Activated naive CD8-positive, alpha-beta T cell treated with anti-CD3 and anti-CD28 coated beads for 36 hours (primary cell): ENCODE results near the gene GNG14. TPM values are rescaled to one million over a fixed set of nuclear protein-coding genes. Genes with fewer than 3 reads are reported as not detected.
A peak's percentile ranks its signal among the peaks of the same experiment; 100 is the strongest.
"Not testable (repeated sequence)": the region's sequence is repeated elsewhere in the genome, so short reads cannot be mapped to it uniquely, and the experiment has no call there.

Source experiments
- DNase-seq: peaks from one replicate; pipeline ENCODE4 v3.0.0; 2021
- H3K27ac Mint-ChIP-seq: one replicate; pipeline ENCODE4 v1.8.0; 2022; ENCODE audit warnings: mild to moderate bottlenecking, moderate library complexity, mixed read lengths
- H3K27me3 Mint-ChIP-seq: one replicate; pipeline ENCODE4 v1.8.0; 2022; ENCODE audit warnings: mild to moderate bottlenecking, mixed read lengths
- H3K36me3 Mint-ChIP-seq: one replicate; pipeline ENCODE4 v1.8.0; 2021; ENCODE audit warnings: mild to moderate bottlenecking, mixed read lengths
- H3K4me1 Mint-ChIP-seq: one replicate; pipeline ENCODE4 v1.8.0; 2021; ENCODE audit warnings: mixed read lengths
- H3K4me3 Mint-ChIP-seq: one replicate; pipeline ENCODE4 v1.8.0; 2022; ENCODE audit warnings: mild to moderate bottlenecking, moderate library complexity, mixed read lengths
- H3K9me3 Mint-ChIP-seq: one replicate; pipeline ENCODE4 v1.8.0; 2022; ENCODE audit warnings: mixed read lengths
- total RNA-seq, 2 experiments: library from RNA; stranded (reverse); gene quantifications; one replicate each; pipeline ENCODE4 v1.2.3, GENCODE V29; 2021

Gene GNG14
- not detected for total RNA-seq

DNA sequence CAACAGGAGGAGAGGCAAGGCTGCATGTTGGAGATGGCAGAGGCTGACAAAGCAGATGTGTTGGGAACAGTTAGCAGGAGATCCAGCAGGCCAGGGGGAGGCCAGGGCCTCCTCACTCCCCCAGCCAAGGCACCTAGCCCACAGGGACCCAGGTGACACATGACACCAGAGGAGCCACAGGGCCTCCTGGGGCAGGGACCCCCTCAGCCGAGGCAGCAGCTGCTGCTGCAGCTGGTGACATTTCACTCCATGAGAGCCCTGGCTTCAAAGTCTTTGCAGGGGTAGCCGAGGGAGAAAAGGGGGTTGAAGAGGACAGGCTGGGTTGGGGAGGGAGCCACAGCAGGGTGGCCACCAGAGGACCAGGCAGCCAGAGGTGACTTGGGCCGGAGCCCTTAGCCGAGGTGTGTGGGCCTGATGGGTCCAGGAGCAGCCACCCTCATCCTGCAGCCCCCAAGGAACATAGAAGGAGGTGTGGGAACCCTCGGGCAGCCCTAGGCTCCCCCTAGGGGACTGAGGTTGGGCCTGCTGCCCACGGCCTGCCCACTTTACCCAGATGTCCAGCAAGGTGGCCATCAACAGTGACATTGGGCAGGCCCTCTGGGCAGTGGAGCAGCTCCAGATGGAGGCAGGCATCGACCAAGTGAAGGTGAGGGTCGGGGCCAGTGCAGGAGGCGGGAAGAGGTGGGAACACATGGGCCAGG, at the start of gene GNG14:
Gene GNG14 (plus strand): TSS at position 503 of the 701 bp plus-strand sequence. CDS start 51 bp downstream, at position 554.
- Mint-ChIP-seq H3K4me1 (no peaks in the 10 kb centered on the region), H3K4me3 (no peak within 1 kb of the TSS), H3K9me3 (no peaks in the 10 kb centered on the region), H3K27me3 (no peaks in the 10 kb centered on the region), H3K36me3 (peaks cover 2% of the 10 kb centered on the region), H3K27ac (no peak within 1 kb of the TSS)
- DNase-seq = no peak

DNA sequence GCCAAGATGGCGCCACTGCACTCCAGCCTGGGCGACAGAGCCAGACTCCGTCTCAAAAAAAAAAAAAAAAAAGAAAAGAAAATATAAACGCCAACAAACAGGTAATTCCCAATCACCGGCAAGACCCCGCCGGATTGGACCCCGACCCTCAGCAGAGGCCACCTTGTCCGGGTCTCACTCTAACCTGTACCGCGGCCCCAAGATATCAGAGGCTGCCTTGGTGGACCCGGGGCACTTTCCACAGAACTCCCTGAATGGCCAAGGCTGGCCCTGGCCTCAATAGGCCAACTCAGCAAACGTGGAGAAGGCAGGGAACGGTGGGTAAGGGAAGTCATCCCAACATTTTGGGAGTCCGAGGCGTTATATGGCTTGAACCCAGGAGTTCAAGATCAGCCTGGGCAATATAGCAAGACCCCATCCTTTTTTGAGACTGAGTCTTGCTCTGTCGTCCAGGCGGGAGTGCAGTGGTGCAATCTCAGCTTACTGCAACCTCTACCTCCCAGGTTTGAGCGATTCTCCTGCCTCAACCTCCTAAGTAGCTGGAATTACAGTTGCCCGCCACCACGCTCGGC, 49.1 kb upstream of the GNG14 start:
- H3K27me3 Mint-ChIP-seq = no peaks in the 10 kb centered on the region
- H3K9me3 Mint-ChIP-seq = no peaks in the 10 kb centered on the region
- DNase-seq = no peak
- peaks cover 20% of the 10 kb centered on the region for H3K36me3 Mint-ChIP-seq
- H3K4me1 Mint-ChIP-seq = peaks cover 16% of the 10 kb centered on the region
- no peak overlapping the region for H3K4me3 Mint-ChIP-seq
- no peak overlapping the region for H3K27ac Mint-ChIP-seq

DNA sequence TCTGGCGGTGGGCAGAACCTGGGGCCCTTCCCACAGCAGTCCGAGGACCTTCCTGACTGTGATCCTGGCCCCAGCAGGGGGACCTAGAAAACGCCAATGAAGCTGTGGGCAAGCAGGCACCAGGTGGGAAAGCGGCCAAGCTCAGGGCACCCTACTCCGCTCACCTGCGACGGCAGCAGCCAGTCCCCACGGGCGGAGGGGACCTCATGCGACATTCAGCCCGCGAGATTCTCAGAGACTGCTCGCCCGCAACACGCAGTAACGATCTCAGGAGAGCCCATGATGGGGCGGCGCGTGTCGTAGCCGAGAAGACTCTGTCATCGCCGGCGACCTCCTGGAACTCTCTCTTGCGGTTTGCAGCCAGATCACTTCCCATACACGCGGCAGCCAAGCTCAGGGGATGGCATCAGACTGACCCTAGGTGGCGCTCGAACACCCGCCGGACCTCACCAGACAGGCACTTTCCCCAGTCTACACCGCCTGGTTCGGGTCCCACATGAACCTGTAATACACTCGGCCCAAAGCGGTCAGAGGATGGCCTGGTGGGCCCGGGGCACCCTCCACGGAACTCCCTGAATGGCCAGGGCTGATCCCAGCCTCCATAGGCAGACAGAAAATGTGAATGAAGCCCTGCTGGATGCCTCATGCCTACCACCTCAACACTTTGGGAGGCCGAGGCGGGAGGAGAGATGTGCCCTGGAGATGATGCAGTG, 47.7 kb upstream of the GNG14 start:
- Mint-ChIP-seq H3K36me3 (peaks cover 19% of the 10 kb centered on the region), H3K27me3 (no peaks in the 10 kb centered on the region)

DNA sequence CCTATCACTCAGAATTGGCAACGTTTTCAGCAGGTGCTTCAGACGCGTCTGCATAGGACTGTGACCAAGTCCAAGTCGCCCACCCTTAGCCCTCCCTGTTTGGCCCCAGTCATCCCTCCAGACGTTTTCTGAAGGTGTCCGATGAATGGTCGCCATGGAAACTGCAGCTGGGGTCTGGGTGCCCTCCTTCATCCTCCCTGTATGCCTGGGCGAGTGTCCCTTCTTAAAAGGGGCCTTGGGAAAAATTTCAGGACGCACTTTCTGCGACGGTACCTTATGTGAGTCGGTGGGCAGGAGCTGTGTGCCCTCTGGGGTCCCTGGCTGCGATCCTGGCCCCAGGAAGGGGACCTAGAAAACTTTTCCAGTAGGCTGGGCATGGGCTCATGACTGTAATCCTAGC, 46.3 kb upstream of the GNG14 start:
- H3K9me3 Mint-ChIP-seq = no peaks in the 10 kb centered on the region
- H3K27ac Mint-ChIP-seq = no peak overlapping the region
- H3K36me3 Mint-ChIP-seq = peaks cover 16% of the 10 kb centered on the region
- no peaks in the 10 kb centered on the region for H3K27me3 Mint-ChIP-seq
- DNase-seq = no peak
- H3K4me1 Mint-ChIP-seq = peaks cover 13% of the 10 kb centered on the region
- H3K4me3 Mint-ChIP-seq = no peak overlapping the region

More for the DNA sequence above, 47.7 kb upstream of the GNG14 start:
- H3K9me3 Mint-ChIP-seq = no peaks in the 10 kb centered on the region
- DNase-seq = peak; percentile 90
- H3K4me3 Mint-ChIP-seq = peak overlapping the region; percentile 76
- H3K27ac Mint-ChIP-seq = peak overlapping the region; percentile 90
- peaks cover 16% of the 10 kb centered on the region for H3K4me1 Mint-ChIP-seq

DNA sequence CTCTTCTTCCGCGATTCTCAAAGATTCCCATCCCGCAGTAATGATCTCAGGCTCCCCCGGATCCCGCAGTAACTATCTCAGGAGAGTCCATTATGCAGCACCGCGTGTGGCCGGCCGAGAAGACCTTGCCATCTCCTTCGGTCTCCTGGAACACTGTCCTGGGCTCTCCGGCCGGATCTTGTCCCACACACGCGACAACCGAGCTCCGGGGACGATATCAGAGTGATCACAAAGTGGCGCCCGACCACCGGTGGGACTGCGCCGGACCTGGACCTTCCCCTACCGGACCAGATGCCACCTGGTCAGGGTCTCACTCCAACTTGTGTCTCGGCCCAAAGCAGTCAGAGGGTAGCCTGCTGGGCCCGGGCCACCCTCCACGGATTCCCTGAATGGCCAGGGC, 45.3 kb upstream of the GNG14 start:
- no peaks in the 10 kb centered on the region for H3K27me3 Mint-ChIP-seq
- H3K36me3 Mint-ChIP-seq = peaks cover 15% of the 10 kb centered on the region
- peaks cover 8% of the 10 kb centered on the region for H3K4me1 Mint-ChIP-seq

DNA sequence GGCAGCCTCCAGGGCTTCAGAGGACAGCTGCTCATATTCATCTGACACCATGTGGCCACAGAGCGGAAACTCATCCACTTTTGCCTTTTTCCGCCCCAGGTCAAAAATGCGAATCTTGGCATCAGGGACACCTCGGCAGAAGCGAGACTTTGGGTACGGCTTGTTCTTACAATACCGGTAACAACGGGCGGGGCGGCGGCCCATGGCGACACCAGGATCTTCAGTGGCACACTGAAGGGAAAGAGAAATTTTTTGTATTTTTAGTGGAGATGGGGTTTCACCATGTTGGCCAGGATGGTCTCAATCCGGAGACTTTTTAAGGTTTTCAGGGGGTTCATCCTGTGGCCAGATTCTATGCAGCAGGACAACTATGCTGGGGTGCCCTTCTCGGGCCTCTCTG, 44.1 kb upstream of the GNG14 start:
- not testable (repeated sequence) for H3K9me3 Mint-ChIP-seq, H3K27me3 Mint-ChIP-seq, H3K4me3 Mint-ChIP-seq, DNase-seq
- H3K27ac Mint-ChIP-seq = peak overlapping the region; percentile 45
- H3K4me1 Mint-ChIP-seq = peaks cover 11% of the 10 kb centered on the region
- H3K36me3 Mint-ChIP-seq = peaks cover 21% of the 10 kb centered on the region

More for the DNA sequence above, 45.3 kb upstream of the GNG14 start:
- no peaks in the 10 kb centered on the region for H3K9me3 Mint-ChIP-seq
- no peak overlapping the region for H3K27ac Mint-ChIP-seq
- no peak overlapping the region for H3K4me3 Mint-ChIP-seq
- no peak for DNase-seq

DNA sequence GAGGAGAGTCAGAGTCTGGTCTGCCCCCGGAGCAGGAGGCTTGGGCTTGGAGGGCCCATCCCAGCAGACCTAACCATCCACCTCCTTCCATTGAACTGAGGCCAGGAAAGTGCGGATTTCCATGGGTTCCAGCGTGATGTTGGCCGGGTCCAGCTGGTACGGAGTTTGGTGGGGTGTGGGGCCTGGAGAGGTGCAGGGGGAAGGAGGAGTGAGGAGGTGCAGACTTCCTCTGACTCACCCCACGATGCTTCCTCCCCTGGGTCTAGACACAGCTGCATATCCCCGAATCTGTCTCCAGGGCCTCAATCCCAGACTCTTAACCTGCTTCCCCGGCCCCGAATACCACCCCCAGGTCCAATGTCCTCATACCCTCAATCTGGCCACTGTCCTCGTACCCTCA, 41.2 kb upstream of the GNG14 start:
- peaks cover 2% of the 10 kb centered on the region for H3K4me1 Mint-ChIP-seq
- H3K4me3 Mint-ChIP-seq = no peak overlapping the region
- DNase-seq = no peak
- no peaks in the 10 kb centered on the region for H3K27me3 Mint-ChIP-seq
- no peaks in the 10 kb centered on the region for H3K9me3 Mint-ChIP-seq
- H3K27ac Mint-ChIP-seq = no peak overlapping the region
- peaks cover 26% of the 10 kb centered on the region for H3K36me3 Mint-ChIP-seq

DNA sequence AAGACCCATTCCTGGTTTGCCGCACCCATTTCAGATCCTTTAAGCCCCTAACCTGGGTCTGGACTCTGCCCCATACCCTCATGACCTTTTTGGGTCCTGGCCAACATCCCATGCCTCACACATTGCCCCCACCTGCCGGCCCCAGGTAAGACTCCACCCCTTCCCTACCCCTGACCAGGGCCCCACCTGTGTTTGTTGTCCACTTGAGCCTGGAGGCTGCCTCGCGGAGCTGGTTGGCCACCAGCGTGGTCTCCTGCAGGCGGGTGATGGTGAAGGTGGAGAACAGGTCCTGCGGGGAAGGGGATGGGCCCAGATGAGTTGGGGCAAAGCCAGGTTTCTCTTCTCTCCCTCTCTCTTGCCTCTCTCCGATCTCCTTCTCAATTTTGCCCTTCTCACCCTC, 40.8 kb upstream of the GNG14 start:
- Mint-ChIP-seq H3K27me3 (no peaks in the 10 kb centered on the region), H3K36me3 (peaks cover 30% of the 10 kb centered on the region), H3K4me1 (peaks cover 2% of the 10 kb centered on the region), H3K9me3 (no peaks in the 10 kb centered on the region), H3K4me3 (no peak overlapping the region), H3K27ac (no peak overlapping the region)
- no peak for DNase-seq

DNA sequence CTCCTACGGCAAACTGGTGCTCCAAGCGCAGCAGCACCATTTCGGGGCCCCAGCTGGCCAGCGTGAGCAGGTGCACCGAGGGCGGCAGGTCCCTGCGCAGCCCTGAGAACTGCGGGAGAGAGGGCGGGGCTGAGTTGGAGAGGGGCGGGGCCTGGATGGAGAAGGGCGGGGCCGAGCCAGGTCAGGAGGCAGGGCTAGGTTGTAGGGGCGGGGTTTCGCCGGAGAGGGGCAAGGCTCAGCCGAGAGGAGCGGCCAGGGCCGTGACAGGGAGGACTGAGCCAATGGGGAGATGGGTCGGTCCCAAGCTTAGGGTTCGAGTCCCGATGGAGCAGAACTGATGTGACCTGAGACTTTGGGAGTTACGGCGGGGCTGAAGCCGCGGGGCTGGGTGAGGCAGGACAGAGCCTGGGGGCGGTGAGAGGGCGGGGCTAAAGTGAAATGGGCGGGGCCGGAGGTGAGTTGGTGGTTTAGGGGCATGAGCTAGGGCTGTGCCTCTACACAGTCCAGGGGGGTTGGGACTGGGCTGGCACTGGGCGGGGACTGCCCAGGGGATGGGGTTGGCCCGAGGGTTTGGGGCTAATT, 40.2 kb upstream of the GNG14 start:
- H3K36me3 Mint-ChIP-seq = peaks cover 33% of the 10 kb centered on the region
- H3K27ac Mint-ChIP-seq = no peak overlapping the region
- peak; percentile 57 for DNase-seq
- H3K9me3 Mint-ChIP-seq = no peaks in the 10 kb centered on the region
- no peak overlapping the region for H3K4me3 Mint-ChIP-seq
- H3K27me3 Mint-ChIP-seq = no peaks in the 10 kb centered on the region
- H3K4me1 Mint-ChIP-seq = peaks cover 2% of the 10 kb centered on the region

DNA sequence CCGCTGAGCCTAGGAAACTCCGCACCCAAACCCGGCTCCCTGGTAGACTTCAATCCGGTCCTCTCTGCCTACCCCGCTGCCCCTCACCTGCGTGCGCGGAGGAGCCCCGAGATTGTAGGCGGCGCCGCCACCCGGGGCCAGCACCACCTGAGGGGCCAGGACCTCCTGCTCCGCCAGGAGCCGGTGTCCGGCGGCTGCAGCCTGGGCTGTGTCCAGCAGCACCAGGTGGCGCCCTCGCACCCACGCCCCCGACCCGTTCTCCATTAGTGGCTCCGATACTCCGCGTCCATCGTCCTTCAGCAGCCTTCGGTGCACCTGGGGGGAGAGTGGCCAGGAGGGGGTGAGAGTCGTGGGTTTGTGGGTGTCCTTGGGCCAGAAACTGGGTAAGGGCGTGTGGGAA, 39.7 kb upstream of the GNG14 start:
- Mint-ChIP-seq H3K4me1 (peaks cover 2% of the 10 kb centered on the region), H3K4me3 (no peak overlapping the region), H3K27ac (no peak overlapping the region), H3K9me3 (no peaks in the 10 kb centered on the region), H3K27me3 (no peaks in the 10 kb centered on the region), H3K36me3 (peaks cover 33% of the 10 kb centered on the region)
- no peak for DNase-seq

DNA sequence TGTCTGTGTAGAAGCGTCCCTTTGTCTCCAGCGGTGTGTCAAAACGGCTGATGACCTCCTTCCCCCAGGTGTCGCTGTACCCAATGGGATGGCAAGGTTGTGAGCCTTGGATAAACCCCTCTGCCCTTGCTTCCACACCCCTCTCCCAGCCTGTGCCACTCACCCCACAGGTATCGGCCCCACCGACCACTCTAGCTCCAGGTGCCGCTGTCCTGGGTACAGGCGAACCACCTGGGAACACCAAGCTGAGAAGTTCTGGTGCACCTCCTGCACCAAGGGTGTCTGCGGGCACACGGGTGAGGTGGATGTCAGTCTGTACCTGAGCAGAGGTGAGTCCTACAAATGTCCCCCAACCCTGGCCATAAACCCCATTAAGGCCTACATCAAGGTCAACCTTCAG, 37.9 kb upstream of the GNG14 start:
- H3K4me3 Mint-ChIP-seq = no peak overlapping the region
- H3K27me3 Mint-ChIP-seq = no peaks in the 10 kb centered on the region
- H3K9me3 Mint-ChIP-seq = no peaks in the 10 kb centered on the region

DNA sequence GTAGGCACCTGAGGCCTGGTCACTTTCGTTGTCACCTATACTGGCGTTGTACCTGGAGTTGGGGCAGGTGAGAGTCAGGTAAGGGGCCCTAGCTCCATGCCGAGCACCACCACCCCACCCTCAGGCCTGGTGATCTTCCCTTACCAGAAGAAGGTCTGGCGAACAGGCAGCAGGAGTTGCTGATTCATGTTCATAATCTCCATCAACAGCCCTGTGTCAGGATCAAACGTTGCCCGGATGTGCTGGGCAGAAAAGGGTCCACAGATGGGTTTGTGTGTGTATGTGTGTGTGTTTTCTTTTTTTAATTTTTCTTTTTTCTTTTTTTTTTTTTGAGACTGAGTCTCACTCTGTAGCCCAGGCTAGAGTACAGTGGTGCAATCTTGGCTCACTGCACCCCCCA, 35.6 kb upstream of the GNG14 start:
- Mint-ChIP-seq H3K27me3 (no peaks in the 10 kb centered on the region), H3K4me1 (peaks cover 2% of the 10 kb centered on the region), H3K36me3 (peaks cover 57% of the 10 kb centered on the region), H3K4me3 (no peak overlapping the region), H3K27ac (no peak overlapping the region), H3K9me3 (no peaks in the 10 kb centered on the region)
- no peak for DNase-seq

More for the DNA sequence above, 37.9 kb upstream of the GNG14 start:
- Mint-ChIP-seq H3K4me1 (peaks cover 2% of the 10 kb centered on the region), H3K27ac (no peak overlapping the region), H3K36me3 (peaks cover 37% of the 10 kb centered on the region)
- DNase-seq = no peak

DNA sequence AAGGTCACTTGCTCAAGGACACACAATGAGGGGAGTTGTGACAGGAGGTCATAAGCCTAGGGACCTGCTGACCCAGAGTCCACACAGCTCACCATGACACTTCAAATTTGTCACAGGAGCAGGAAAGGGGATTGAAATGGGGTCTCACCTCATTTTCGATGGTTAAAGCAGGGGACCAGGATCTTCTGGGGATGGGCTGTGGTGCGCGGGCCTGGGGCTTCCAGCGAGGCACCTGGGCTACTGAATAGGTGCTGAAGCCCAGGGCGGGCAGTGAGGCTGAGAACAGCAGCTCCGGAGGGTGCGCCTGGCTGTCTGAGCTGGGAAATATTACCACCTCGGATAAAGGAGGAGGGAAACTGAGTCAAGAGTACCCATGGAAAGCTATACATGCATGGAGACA, 32.3 kb upstream of the GNG14 start:
- Mint-ChIP-seq H3K27me3 (no peaks in the 10 kb centered on the region), H3K36me3 (peaks cover 48% of the 10 kb centered on the region)

DNA sequence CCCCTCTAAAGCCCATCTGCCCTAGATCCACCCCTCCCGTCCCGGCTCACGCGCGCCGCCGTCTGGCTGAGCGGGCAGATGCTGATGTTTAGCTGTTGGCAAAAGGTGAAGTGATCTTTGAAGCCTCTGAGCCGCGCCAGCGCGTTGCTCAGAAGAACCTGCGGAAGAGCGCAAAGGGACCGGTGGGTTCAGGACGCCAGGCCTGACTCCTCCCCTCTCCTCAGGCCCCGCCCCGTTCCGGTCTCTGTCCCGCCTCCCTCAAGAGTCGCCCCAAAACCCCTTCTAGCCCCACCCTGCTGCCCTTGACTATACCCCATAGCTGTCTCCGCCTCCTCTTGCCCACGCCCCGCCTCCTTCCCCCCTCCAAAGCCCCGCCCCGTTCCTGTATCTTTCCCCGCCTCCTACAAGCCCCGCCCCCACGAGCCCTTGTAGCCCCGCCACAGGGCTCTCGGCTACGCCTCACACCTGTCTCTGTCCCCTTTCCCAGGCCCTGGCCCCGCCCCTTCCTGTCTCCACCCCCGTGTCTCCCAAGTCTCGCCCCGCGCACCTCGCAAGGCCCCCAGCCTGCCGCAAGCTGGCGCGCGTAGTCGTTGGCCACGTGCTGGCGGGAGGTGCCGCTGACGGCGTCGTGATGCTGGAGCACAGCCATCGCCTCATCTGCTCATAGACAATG, 30.8 kb upstream of the GNG14 start:
- Mint-ChIP-seq H3K4me3 (no peak overlapping the region), H3K9me3 (no peaks in the 10 kb centered on the region), H3K27ac (no peak overlapping the region), H3K36me3 (peaks cover 40% of the 10 kb centered on the region), H3K4me1 (no peaks in the 10 kb centered on the region), H3K27me3 (no peaks in the 10 kb centered on the region)
- peak; percentile 32 for DNase-seq

More for the DNA sequence above, 32.3 kb upstream of the GNG14 start:
- DNase-seq = no peak
- Mint-ChIP-seq H3K4me1 (no peaks in the 10 kb centered on the region), H3K4me3 (no peak overlapping the region), H3K27ac (no peak overlapping the region), H3K9me3 (no peaks in the 10 kb centered on the region)

DNA sequence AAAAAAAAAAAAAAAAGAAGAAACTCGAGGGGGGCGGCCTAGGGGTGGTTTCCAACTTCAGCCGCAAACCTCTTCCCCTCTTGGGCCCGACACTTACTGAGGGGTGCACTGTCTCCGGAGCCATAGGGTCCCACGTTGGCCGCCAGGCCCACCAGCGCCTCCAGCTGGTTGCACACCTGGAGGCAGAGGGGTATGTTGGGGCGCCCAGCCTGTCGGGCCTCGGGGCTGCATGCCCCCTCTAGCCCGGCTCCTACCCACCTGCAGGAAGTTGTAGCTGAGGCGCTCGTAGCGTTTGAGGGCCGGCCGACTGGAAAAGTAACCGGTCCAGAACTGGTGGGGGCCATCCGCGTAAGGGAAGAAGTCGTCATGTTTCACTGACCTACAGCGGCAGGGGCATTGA, 29.8 kb upstream of the GNG14 start:
- H3K4me3 Mint-ChIP-seq = no peak overlapping the region
- no peaks in the 10 kb centered on the region for H3K27me3 Mint-ChIP-seq
- no peak overlapping the region for H3K27ac Mint-ChIP-seq
- H3K4me1 Mint-ChIP-seq = no peaks in the 10 kb centered on the region
- no peak for DNase-seq
- H3K36me3 Mint-ChIP-seq = peaks cover 39% of the 10 kb centered on the region
- no peaks in the 10 kb centered on the region for H3K9me3 Mint-ChIP-seq
